NB4 (cell line): ENCODE results near the gene JMJD7.

Experiments used
- DNase-seq: peaks from one replicate; pipeline ENCODE4 v3.0.0; 2010; ENCODE audit warnings: low read depth
- H3K4me3 ChIP-seq: one replicate; pipeline ENCODE4 v1.5.1; 2011; ENCODE audit warnings: mild to moderate bottlenecking, low read depth, low read length, moderate library complexity
- MYC ChIP-seq: IDR thresholded peaks from 2 replicates; pipeline ENCODE4 v1.6.1; 2011; ENCODE audit warnings: low read depth, low read length
- POLR2A ChIP-seq: IDR thresholded peaks from 2 replicates; pipeline ENCODE4 v1.6.1; 2011; ENCODE audit warnings: mild to moderate bottlenecking; ENCODE audit not compliant: insufficient read length; ENCODE audit errors: extremely low read depth
- TF ChIP-seq, protein P1 (sequence below): IDR thresholded peaks from 2 replicates; pipeline ENCODE4 v1.6.1; 2011; ENCODE audit warnings: low read depth, low read length
- TF ChIP-seq, protein P2 (sequence below): IDR thresholded peaks from one replicate; pipeline ENCODE4 v1.5.1; 2012; ENCODE audit warnings: low read depth, low read length

The JMJD7 gene

DNA sequence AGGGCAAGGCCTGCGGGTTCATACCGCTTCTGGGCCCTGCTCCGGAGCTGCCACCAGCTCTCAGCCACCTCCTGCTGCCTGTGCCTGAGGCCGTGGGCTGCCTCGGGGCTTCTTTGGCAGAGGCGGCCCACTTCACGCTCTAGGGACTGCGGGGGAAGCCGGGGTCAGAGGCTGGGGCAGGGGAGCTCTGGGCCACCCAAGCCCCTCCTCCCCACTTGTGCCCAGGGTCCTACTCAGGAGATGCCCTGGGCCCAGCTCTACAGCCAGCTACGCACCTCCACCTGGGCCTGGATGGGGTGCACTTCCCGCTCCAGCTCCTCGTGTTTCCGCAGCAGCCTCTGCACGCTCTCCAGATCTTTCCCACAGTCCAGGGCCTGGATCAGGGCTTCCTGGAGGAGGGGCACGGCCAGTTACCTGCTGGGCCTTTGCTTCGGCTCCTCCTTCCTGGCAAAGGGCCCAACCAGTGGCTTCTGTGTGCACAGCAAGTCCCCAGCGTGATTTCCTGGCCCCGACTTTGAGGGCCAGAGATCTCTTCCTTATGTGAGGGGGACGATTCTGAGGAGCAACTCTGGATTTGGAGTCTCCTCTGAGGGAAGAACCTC is 34.7 kb downstream of the JMJD7 start:
- DNase-seq = no peak
- no peak overlapping the region for H3K4me3 ChIP-seq
- no peak for TF ChIP-seq MYC
- TF ChIP-seq, protein P1, sequence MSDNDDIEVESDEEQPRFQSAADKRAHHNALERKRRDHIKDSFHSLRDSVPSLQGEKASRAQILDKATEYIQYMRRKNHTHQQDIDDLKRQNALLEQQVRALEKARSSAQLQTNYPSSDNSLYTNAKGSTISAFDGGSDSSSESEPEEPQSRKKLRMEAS = no peak
- no peak for TF ChIP-seq POLR2A
- TF ChIP-seq, protein P2, sequence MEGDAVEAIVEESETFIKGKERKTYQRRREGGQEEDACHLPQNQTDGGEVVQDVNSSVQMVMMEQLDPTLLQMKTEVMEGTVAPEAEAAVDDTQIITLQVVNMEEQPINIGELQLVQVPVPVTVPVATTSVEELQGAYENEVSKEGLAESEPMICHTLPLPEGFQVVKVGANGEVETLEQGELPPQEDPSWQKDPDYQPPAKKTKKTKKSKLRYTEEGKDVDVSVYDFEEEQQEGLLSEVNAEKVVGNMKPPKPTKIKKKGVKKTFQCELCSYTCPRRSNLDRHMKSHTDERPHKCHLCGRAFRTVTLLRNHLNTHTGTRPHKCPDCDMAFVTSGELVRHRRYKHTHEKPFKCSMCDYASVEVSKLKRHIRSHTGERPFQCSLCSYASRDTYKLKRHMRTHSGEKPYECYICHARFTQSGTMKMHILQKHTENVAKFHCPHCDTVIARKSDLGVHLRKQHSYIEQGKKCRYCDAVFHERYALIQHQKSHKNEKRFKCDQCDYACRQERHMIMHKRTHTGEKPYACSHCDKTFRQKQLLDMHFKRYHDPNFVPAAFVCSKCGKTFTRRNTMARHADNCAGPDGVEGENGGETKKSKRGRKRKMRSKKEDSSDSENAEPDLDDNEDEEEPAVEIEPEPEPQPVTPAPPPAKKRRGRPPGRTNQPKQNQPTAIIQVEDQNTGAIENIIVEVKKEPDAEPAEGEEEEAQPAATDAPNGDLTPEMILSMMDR = no peak

DNA sequence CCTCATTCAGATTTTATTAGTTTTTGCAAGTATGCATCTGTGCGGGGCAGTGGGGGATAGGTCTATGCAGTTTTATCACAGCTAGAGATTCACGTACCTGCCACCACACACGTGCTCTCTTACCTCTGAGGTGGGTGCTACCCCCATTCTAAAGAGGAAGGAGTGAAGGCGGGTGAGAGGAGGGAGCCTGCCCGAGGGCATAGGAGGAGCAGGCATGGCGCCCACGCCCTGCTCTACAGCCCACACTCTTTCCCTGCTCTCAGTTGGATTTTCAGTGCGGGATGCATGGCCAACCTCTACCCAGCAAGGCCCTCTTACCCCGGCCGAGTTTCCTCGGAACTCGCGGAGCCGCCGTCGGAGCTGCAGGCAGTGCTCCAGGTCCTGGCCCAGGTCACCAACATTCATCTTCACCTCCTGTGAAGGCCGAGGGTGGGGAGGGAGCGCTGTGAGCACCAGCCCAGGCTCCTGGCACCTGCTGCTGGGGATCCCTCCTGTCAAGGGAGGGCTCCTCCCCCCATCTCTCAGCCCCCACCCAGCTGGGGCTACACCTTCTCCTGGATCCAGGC is 37.7 kb downstream of the JMJD7 start:
- TF ChIP-seq, protein P2 = no peak
- TF ChIP-seq POLR2A = no peak
- TF ChIP-seq, protein P1 = peak; percentile 40; the same call in 1 of the 2 replicates
- TF ChIP-seq MYC = no peak
- DNase-seq = no peak
- no peak overlapping the region for H3K4me3 ChIP-seq

DNA sequence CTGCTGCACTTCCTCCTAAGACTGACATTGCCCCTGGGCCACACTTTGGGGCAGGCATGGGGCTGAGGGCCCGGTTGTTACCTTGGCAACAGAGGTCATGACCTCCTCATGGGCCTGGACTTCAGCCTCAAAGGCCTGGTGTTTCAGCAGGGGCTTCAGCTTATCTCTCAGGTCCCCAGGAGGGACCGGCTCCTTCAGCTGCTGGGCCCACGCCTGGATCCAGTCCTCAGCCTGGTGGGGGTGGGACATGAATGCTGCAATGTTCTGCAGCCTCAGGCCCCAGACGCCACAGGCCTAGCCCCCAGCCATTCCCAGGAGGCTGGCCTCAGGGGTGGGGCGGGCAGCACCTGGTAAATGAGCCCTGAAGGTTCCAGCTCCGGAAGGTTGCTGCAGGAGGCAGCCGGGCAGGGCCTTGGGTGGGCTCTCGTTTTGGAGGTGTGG is 38.4 kb downstream of the JMJD7 start:
- TF ChIP-seq MYC (no peak), POLR2A (no peak)
- TF ChIP-seq, protein P2 = no peak
- TF ChIP-seq, protein P1 = no peak
- H3K4me3 ChIP-seq = no peak overlapping the region
- DNase-seq = peak; percentile 37

DNA sequence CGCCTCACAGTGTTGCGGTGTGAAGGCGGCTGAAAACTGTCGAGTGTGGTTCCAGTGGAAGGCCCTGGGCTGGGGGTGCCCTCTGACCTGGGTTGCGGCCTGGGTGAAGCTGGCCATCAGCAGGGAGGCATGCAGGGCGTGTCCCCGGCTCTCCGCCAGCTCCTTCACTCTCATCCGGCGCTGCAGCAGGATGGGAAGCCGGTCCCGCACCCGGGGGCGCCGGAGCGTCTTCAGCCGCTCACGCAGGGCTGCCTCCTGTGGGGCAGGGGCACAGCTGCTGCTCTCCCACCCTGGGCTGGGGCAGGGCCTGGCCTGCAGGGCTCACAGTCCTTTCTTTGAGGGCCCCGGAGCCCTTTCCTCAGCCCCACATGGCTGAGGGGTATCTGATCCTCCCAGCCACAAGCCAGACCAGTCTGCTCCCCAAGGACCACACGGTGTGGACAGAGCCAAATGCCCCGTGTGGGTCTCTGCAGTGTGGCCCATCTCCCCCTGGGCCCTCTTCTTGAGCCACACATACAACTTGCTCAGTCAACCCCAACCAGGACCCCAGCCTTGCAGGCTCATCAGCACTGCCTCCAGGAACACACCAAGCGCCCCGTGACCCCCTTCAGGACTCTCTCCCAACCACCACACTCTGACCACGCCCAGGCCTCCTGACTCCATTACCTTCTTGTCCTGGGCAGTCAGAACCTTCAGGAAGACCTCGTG is 39.1 kb downstream of the JMJD7 start:
- H3K4me3 ChIP-seq = no peak overlapping the region
- no peak for TF ChIP-seq MYC
- TF ChIP-seq, protein P2 = no peak
- TF ChIP-seq, protein P1 = no peak
- TF ChIP-seq POLR2A = no peak
- DNase-seq = no peak

DNA sequence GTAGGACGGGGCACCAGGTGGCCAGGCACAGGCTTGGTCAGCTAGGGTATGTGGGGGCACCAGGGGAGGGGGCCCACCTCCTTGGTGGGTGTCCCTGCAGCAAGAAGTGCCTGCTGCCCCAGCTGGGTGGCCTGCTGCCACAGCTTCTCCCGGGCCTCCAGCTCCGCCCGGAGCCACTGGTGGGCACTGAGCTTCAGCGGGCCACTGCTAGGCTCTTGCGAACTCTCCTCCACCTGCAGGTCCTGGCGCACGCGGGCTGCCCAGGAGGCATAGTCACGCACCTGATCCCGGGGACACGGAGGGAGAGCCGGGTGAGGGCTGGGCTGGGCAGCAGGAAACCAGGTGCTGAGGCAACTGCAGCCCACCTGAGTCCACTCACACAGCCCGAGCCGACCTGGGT is 40.4 kb downstream of the JMJD7 start:
- no peak for TF ChIP-seq POLR2A
- TF ChIP-seq, protein P2 = no peak
- no peak for TF ChIP-seq MYC
- TF ChIP-seq, protein P1 = no peak

More for the DNA sequence above, 40.4 kb downstream of the JMJD7 start:
- H3K4me3 ChIP-seq = no peak overlapping the region
- DNase-seq = no peak
